NCI-H748 (cell line): ENCODE measurements around the gene NUAK2.
A peak's percentile ranks its signal among the peaks of the same experiment; 100 is the strongest.

Source experiments
- DNase-seq: peaks from one replicate; lab custom pipeline; 2025; ENCODE audit not compliant: unreplicated experiment; lab: John Stamatoyannopoulos, UW

Gene NUAK2

DNA sequence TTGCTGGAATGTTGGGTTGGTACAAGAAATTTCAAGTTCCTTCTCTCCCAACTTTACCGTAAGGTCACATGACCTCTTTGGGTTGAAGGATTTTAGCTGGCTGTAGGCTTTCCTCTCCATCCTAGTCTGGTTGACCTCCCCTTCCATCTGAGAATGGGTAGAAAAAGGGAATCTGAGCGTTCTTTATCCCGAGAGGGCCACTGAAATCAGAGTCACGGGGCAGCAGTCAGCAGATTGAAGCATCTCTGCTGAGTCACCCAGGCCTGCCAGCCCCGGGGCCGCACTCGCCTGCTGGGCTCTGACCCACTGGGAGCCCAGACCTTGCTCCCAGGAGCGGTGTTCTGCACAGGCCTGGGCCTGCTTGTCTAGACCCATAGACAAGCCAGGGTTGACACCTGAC lies 62.8 kb downstream of the NUAK2 start:
- DNase-seq, result no peak

DNA sequence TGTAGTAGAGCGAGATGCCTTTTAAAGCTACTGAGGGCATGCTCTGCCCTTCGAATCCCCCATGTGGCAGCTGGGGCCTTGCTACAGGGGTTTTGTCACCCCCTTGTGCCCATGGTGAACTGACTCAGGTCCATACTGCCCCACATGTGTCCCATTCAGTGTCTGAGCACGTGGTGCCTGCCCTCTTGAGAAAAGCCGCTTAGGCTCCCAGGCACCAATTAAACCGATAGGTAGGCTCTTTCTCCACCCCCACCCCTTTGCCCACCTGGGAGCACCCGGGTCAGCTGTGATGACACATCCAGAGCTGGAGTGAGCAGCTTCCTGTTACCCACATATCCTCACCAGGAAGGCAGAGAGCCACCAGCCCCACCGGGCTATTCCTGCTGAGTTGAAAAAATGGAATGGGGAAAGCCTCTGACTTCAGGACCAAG lies 63.3 kb downstream of the NUAK2 start:
- no peak for DNase-seq

DNA sequence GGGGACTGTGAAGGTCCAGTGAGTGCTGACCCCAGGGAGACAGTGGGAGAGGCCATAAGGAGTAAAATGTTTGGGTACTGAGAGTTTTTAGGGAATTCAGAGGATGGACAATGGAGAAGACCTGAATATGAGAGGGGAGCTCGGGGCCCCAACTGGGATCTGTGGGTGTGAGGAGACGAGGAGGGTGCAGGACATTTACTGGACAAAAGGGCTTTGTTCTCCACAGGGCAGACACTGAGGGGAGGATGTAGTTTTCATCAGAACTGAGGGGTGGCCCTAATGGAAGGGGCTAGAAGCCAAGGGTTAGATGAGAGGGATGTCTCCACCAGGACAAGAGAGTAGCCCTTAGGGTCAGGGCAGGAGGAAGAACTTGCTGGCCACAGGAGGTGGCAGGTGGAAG lies 63.8 kb downstream of the NUAK2 start:
- DNase-seq, result no peak

DNA sequence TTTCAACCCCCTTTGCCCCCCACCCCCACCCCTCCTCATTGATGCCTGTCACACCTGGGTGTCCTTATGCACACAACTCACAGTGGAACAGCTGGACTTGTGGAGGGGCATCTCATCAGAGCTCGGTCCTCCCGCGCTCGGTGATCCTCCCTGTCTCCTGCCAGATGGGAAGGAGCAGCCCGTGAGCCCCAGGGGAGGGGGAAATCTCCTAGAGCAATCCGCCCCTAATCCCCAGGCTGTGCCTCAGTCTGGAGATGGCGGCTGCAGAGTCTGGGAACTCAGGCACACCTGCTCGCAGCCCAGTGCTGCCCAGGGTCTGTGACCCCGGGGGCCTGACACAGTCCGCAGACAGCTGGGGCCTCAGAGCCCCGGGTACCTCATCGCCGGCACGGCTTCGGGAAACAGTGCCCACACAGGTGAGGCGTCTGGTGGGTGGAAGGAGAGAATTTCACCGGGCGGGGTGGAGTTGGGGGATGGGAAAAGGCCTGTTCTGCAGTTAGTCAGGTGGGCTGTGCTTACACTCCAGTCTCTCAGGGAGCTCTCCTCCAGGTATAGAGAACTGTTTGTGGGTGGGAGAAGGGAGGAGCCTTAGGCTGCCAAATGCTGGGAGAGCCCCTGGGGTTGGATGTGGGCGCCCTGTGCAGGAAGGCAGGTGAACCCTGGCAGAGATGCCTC lies 64.5 kb downstream of the NUAK2 start:
- DNase-seq, result no peak

DNA sequence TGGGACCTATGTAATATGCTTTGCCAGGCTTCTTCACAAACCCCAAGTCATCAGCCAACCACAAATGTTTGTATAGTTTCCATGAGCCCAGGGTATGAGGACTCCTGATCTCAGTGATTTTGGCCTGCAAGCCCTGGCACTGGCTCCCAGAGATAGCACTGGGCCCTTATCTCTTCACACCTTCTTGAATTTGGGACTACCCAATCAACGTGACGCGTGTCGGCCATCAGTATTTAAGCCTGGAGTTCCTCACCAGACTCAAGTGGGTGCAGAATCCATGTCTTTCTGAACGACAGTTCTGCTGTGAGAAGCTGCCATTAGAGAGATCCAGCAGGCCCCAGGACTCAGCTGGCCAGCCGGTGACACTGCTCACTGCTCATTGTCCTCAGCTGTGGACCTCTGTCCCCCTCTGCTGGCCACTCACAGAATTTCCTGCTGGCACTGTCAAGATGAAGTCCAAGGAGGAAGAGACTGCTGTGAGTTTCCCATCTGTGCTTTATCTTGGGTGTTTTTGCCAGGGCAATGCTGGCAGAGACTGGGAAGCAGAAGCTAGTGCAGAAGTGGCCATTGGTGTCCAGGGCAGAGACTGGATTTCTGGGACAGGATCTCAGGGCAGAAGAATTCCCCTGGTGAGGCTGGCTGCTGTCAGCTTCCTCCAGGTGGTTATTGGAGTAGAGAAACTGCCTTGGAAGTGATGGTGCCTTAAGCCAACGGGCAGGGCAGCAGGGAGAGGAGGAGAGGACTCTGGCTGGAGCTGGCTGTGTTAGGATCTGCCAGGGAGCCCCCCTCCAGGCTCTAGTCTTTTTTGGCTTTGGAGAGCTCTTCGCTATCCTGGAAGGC lies 65.4 kb downstream of the NUAK2 start:
- DNase-seq, result peak; percentile 59
